GM23338 (cell line): ENCODE data around the gene MEI1. TPM values are rescaled to one million over a fixed set of nuclear protein-coding genes. Genes with fewer than 3 reads are reported as not detected.

Source experiments
- ATAC-seq: fragments of 200-7000 bp; cut with Tn5 transposase; 3 replicates; pipeline ENCODE4 v1.9.1; 2020
- DNase-seq: peaks from one replicate; pipeline ENCODE4 v3.0.0-alpha.2; 2015; ENCODE audit warnings: low spot score
- H2AFZ ChIP-seq: fragments of 200-600 bp; sonication (generic); 2 replicates; pipeline ENCODE4 v1.8.0; 2016; ENCODE audit warnings: antibody characterized with exemption, mild to moderate bottlenecking, moderate library complexity
- H3F3A ChIP-seq: fragments of 200-600 bp; sonication (generic); replicated peaks from 2 replicates; pipeline ENCODE4 v1.8.0; 2017; ENCODE audit warnings: antibody characterized with exemption, mixed run types, low read depth
- H3K27ac ChIP-seq: fragments of 200-600 bp; sonication (generic); 2 replicates; pipeline ENCODE4 v1.6.1; 2016; ENCODE audit warnings: low read depth
- H3K27me3 ChIP-seq: fragments of 200-600 bp; sonication (generic); 2 replicates; pipeline ENCODE4 v1.8.0; 2016; ENCODE audit warnings: mild to moderate bottlenecking, mixed run types, moderate library complexity; ENCODE audit not compliant: insufficient read depth
- H3K36me3 ChIP-seq: fragments of 200-600 bp; sonication (generic); 2 replicates; pipeline ENCODE4 v1.8.0; 2016; ENCODE audit warnings: mild to moderate bottlenecking; ENCODE audit not compliant: insufficient read depth
- H3K4me1 ChIP-seq: fragments of 200-600 bp; sonication (generic); 2 replicates; pipeline ENCODE4 v1.8.0; 2016; ENCODE audit warnings: mild to moderate bottlenecking, moderate library complexity; ENCODE audit not compliant: insufficient read depth
- H3K4me2 ChIP-seq: fragments of 200-600 bp; sonication (generic); 2 replicates; pipeline ENCODE4 v1.7.1; 2017; ENCODE audit warnings: mixed run types
- H3K4me3 ChIP-seq: fragments of 200-600 bp; sonication (generic); 2 replicates; pipeline ENCODE4 v1.6.1; 2016; ENCODE audit warnings: mixed run types
- H3K79me2 ChIP-seq: fragments of 200-600 bp; sonication (generic); replicated peaks from 2 replicates; pipeline ENCODE4 v1.8.0; 2017; ENCODE audit warnings: mild to moderate bottlenecking; ENCODE audit not compliant: insufficient read depth
- H3K9me2 ChIP-seq: fragments of 200-600 bp; sonication (generic); 2 replicates; pipeline ENCODE4 v1.8.0; 2017; ENCODE audit not compliant: insufficient read depth
- H4K20me1 ChIP-seq: fragments of 200-600 bp; sonication (generic); replicated peaks from 2 replicates; pipeline ENCODE4 v1.8.0; 2017; ENCODE audit warnings: mild to moderate bottlenecking; ENCODE audit not compliant: insufficient read depth
- H3K27ac Mint-ChIP-seq: 2 replicates; pipeline ENCODE4 v1.8.0; 2020; ENCODE audit warnings: inconsistent platforms, mild to moderate bottlenecking, moderate library complexity, mixed read lengths
- H3K27me3 Mint-ChIP-seq: 3 replicates; pipeline ENCODE4 v1.8.0; 2022; ENCODE audit warnings: low read depth, mild to moderate bottlenecking, moderate library complexity, mixed read lengths, inconsistent platforms; ENCODE audit not compliant: insufficient read depth, poor library complexity
- H3K36me3 Mint-ChIP-seq: 3 replicates; pipeline ENCODE4 v1.8.0; 2021; ENCODE audit warnings: low read depth, mild to moderate bottlenecking, inconsistent platforms, moderate library complexity, mixed read lengths
- H3K4me1 Mint-ChIP-seq: 3 replicates; pipeline ENCODE4 v1.8.0; 2020; ENCODE audit warnings: mild to moderate bottlenecking, inconsistent platforms, mixed read lengths
- H3K4me3 Mint-ChIP-seq: 3 replicates; pipeline ENCODE4 v1.8.0; 2021; ENCODE audit warnings: moderate library complexity, mild to moderate bottlenecking, inconsistent platforms, mixed read lengths
- H3K9me3 Mint-ChIP-seq: 3 replicates; pipeline ENCODE4 v1.8.0; 2020; ENCODE audit warnings: moderate library complexity, mild to moderate bottlenecking, inconsistent platforms, mixed read lengths
- ETS1 ChIP-seq: IDR thresholded peaks from 2 replicates; pipeline ENCODE4 v1.6.1; 2016; ENCODE audit warnings: antibody characterized with exemption
- EZH2 ChIP-seq: fragments of 200-600 bp; sonication (generic); IDR thresholded peaks from one replicate; pipeline ENCODE4 v1.8.0; 2017; ENCODE audit warnings: antibody characterized with exemption, mild to moderate bottlenecking, low read depth; ENCODE audit not compliant: unreplicated experiment
- EZH2phosphoT487 ChIP-seq: fragments of 200-600 bp; sonication (generic); IDR thresholded peaks from one replicate; pipeline ENCODE4 v1.8.1; 2018; ENCODE audit warnings: antibody characterized with exemption; ENCODE audit not compliant: unreplicated experiment
- POLR2AphosphoS5 ChIP-seq: IDR thresholded peaks from 2 replicates; pipeline ENCODE4 v1.6.1; 2016; ENCODE audit warnings: antibody characterized with exemption, low read depth
- ZNF114 ChIP-seq: fragments of 250-450 bp; sonication (Bioruptor Pico); IDR thresholded peaks from 2 replicates; pipeline ENCODE4 v1.5.0; 2020; ENCODE audit warnings: mild to moderate bottlenecking, moderate library complexity
- ZNF331 ChIP-seq: fragments of 250-450 bp; sonication (Bioruptor Pico); IDR thresholded peaks from 2 replicates; pipeline ENCODE4 v1.5.0; 2020; ENCODE audit warnings: low read depth, mild to moderate bottlenecking, moderate library complexity
- ZNF462 ChIP-seq: fragments of 250-450 bp; sonication (Bioruptor Pico); IDR thresholded peaks from 2 replicates; pipeline ENCODE4 v1.5.0; 2020; ENCODE audit warnings: mild to moderate bottlenecking, moderate library complexity
- polyA plus RNA-seq: library from polyadenylated mRNA; unstranded; fragments of >200 nt; fragmentation: Nextera tagmentation; extraction: Ambion mirVana; gene quantifications from 2 replicates; pipeline ENCODE4 v1.2.1, GENCODE V29; 2016
- total RNA-seq: library from RNA; depleted of rRNA; stranded (reverse); fragments of >200 nt; shearing (Covaris generic); gene quantifications from 2 replicates; pipeline ENCODE4 v1.2.3, GENCODE V29; 2014

The MEI1 gene
- total and polyA plus RNA-seq, 2 experiments from 2014 or later, result 0.28 to 0.87 TPM

- no peak for TF ChIP-seq ZNF462 (CRISPR knock-in tag)
- TF ChIP-seq ETS1, result no peak
- no peak for TF ChIP-seq EZH2phosphoT487
- no peak for TF ChIP-seq ZNF331 (CRISPR knock-in tag)
- no peak for TF ChIP-seq ZNF114 (CRISPR knock-in tag)
Observed at GRCh38 chr22:41818011-41818410, 118.7 kb downstream of the MEI1 start (continued).

GRCh38 chr22:41818596-41818995, 119.3 kb downstream of the MEI1 start:
- no peaks in the 10 kb centered on the region for H3K9me3 Mint-ChIP-seq
- TF ChIP-seq EZH2phosphoT487 (no peak), ZNF462 (CRISPR knock-in tag) (no peak), ZNF331 (CRISPR knock-in tag) (no peak), POLR2AphosphoS5 (no peak), ZNF114 (CRISPR knock-in tag) (no peak), EZH2 (no peak)

More at GRCh38 chr22:41818596-41818995, 119.3 kb downstream of the MEI1 start:
- Histone ChIP-seq H3K36me3 (no peaks in the 10 kb centered on the region; the same call in 1 of the 2 replicates), H3K4me3 (no peak overlapping the region), H3F3A (no peaks in the 10 kb centered on the region), H3K9me2 (no peaks in the 10 kb centered on the region), H2AFZ (no peak overlapping the region), H4K20me1 (peaks cover 10% of the 10 kb centered on the region; the same call in 1 of the 2 replicates), H3K27ac (no peak overlapping the region), H3K4me1 (peaks cover 4% of the 10 kb centered on the region), H3K27me3 (no peaks in the 10 kb centered on the region), H3K79me2 (no peaks in the 10 kb centered on the region), H3K4me2 (no peak overlapping the region)
- ATAC-seq (no peak), DNase-seq (no peak)
- Mint-ChIP-seq H3K36me3 (peaks cover 5% of the 10 kb centered on the region; the same call in 1 of the 3 replicates), H3K4me3 (no peak overlapping the region), H3K27ac (no peak overlapping the region), H3K4me1 (peaks cover 14% of the 10 kb centered on the region), H3K27me3 (peaks cover 3% of the 10 kb centered on the region)
